Activated CD8-positive, alpha-beta memory T cell treated with anti-CD3 and anti-CD28 coated beads for 48 hours (primary cell): Measurements from ENCODE around the gene MBLAC2.

Experiments used
- DNase-seq, 3 experiments: peaks; one replicate each; pipeline ENCODE4 v3.0.0-alpha.2; 2020; ENCODE audit warnings: low read depth in 2 of 3, low spot score in 2 of 3

MBLAC2 gene

GRCh38 chr5:90474235-90475107 lies at the start of gene MBLAC2, which contains the start of gene POLR3G:
MBLAC2 (minus strand) TSS chr5:90474771; CDS start chr5:90474292, 479 bp downstream.
POLR3G (plus strand) TSS chr5:90474864; CDS start chr5:90485568, 10,704 bp downstream.
- peak; percentile 79 to 89 (median 84) for DNase-seq

- DNase-seq, result no peak
These were observed 44.5 kb upstream of the MBLAC2 start for GRCh38 chr5:90519081-90519480.

- no peak for DNase-seq
These were observed 44.1 kb upstream of the MBLAC2 start for GRCh38 chr5:90518661-90519060.

GRCh38 chr5:90514520-90514919 lies 39.9 kb upstream of the MBLAC2 start:
- DNase-seq, result no peak

- DNase-seq, result no peak
These were observed 35.9 kb upstream of the MBLAC2 start for GRCh38 chr5:90510438-90510837.

- no peak for DNase-seq
These were observed 31.6 kb upstream of the MBLAC2 start for GRCh38 chr5:90506221-90506620.

GRCh38 chr5:90504743-90505142 lies 30.2 kb upstream of the MBLAC2 start:
- no peak for DNase-seq

GRCh38 chr5:90503596-90503995 lies 29.0 kb upstream of the MBLAC2 start:
- no peak for DNase-seq

- DNase-seq, result no peak
These were observed 20.6 kb upstream of the MBLAC2 start for GRCh38 chr5:90495146-90495545.

- no peak for DNase-seq
These were observed 19.5 kb upstream of the MBLAC2 start for GRCh38 chr5:90494043-90494442.

- no peak for DNase-seq
These were observed 14.2 kb upstream of the MBLAC2 start for GRCh38 chr5:90488791-90489190.

GRCh38 chr5:90484540-90484939 lies 10.0 kb upstream of the MBLAC2 start:
- no peak for DNase-seq

GRCh38 chr5:90483206-90483605 lies 8.6 kb upstream of the MBLAC2 start:
- no peak for DNase-seq

- no peak for DNase-seq
These were observed 6.1 kb upstream of the MBLAC2 start for GRCh38 chr5:90480699-90481098.

- DNase-seq, result no peak
These were observed 5.2 kb upstream of the MBLAC2 start for GRCh38 chr5:90479611-90480385.

GRCh38 chr5:90477621-90478215 lies 3.1 kb upstream of the MBLAC2 start:
- no peak for DNase-seq

- DNase-seq, result no peak
These were observed 2.5 kb upstream of the MBLAC2 start for GRCh38 chr5:90477073-90477472.

GRCh38 chr5:90476391-90476790 lies 1.8 kb upstream of the MBLAC2 start:
- DNase-seq, result no peak

GRCh38 chr5:90475436-90475980 lies 937 bp upstream of the MBLAC2 start:
- DNase-seq, result no peak

GRCh38 chr5:90473396-90474234 lies 956 bp downstream of the MBLAC2 start:
- peak in 2 of 3 experiments; percentile 14 to 23 for DNase-seq
